ENCODE data around the gene PGF. TPM values are rescaled to one million over a fixed set of nuclear protein-coding genes. Genes with fewer than 3 reads are reported as not detected.

Gene PGF
- total RNA-seq, 4 donors from 2014 or later = 0.68 to 3.5 (median 2.4) TPM

- TF ChIP-seq CTCF (IDR thresholded peaks at IDR 0.05; ENCODE audit: low read depth) = no peak
These were observed 32.7 kb upstream of the PGF start for GRCh38 chr14:74988131-74988530.

GRCh38 chr14:74985806-74986205 is 30.4 kb upstream of the PGF start:
- no peak for TF ChIP-seq CTCF (IDR thresholded peaks at IDR 0.05; ENCODE audit: low read depth)

- no peak for TF ChIP-seq CTCF (IDR thresholded peaks at IDR 0.05; ENCODE audit: low read depth)
These were observed 29.6 kb upstream of the PGF start for GRCh38 chr14:74985028-74985310.

- TF ChIP-seq CTCF (IDR thresholded peaks at IDR 0.05; ENCODE audit: low read depth) = no peak
These were observed 29.0 kb upstream of the PGF start for GRCh38 chr14:74984236-74985027.

- no peak for TF ChIP-seq CTCF (IDR thresholded peaks at IDR 0.05; ENCODE audit: low read depth)
These were observed 27.9 kb upstream of the PGF start for GRCh38 chr14:74983343-74983742.

GRCh38 chr14:74982661-74983060 is 27.3 kb upstream of the PGF start:
- TF ChIP-seq CTCF (IDR thresholded peaks at IDR 0.05; ENCODE audit: low read depth) = no peak

- no peak for TF ChIP-seq CTCF (IDR thresholded peaks at IDR 0.05; ENCODE audit: low read depth)
These were observed 26.4 kb upstream of the PGF start for GRCh38 chr14:74981833-74982232.
